Activated T-helper 9 cell treated with anti-CD3 and anti-CD28 coated beads, Interleukin-2, amount 50 U/mL, for 16 hours (primary cell): ENCODE data around the gene INCA1.
A peak's percentile ranks its signal among the peaks of the same experiment; 100 is the strongest.

Experiments
- DNase-seq: peaks from one replicate; pipeline ENCODE4 v3.0.0-alpha.2; 2020; ENCODE audit warnings: low read depth

Gene INCA1

DNA sequence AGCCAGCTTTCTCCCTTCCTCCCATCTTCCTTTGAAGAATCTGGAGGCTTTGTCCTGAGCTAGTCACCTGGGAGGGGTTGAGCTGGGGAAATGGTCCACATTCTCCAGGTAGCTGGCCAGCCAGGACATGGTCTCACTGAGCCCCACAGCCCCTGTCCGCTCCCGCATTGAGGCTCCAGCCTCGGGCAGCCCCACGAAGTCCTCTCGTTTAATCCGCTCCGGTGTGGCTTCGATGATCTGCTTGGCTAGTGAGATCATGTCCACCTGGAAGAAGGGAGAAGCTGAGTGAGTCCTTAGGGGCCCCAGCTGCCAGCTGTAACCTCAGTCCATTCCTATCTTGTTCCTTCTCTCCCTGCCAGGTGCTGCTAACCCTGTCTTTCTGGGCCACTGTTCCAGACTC, 27.0 kb downstream of the INCA1 start:
- DNase-seq: no peak

DNA sequence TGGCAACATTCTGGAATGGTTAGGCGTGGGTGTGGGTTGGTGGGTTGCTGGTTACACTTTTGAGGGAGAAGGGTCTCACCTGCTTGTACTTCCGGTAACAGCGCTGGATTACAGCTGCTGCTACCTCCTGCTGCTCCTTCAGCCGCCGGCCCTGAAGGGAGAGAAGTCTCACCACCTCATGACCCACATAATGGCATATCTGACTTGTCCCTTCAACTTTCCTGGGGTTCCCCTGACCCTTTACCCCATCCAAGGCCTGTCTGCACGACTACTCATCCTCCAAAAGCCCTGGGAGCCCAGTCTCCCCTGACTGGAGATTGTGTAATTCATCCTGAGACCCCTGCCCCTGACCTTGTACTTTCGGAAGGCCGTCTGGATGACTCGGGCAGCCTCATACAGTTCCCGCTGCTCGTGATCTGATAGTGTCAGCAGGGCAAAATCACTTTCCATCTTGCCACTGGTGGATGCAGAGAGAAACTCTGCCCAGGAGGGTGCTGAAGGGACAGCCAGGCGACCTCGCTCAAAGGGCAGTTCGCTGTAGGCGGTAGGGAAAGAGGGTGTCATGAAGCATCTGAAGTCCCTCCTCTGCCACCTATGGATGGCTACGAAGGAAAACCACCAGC, 27.7 kb downstream of the INCA1 start:
- no peak for DNase-seq

DNA sequence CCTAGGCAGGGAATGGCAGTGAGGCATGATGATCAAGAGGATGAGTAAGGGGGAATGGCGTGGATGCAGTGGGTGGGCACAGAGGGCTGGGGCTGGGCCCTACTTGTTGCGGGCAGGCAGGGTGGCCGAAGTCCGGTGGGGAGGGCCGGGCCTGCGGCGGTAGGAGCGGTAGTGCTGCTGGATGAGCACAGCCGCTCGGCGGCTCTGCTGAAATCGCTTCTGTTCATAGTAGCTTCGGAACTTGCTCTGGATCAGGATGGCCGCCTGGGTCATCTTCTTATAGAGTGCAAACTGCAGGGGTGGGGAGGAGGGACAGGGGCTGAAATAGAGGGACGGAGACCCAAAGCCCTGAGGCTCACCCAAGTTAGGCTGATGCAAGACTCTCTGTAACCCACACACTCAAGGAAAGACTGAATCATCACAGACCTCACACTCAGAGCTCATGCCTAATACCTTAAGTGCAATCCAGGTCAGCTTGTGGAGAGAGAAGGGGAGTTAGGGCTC, 28.2 kb downstream of the INCA1 start:
- DNase-seq: peak; percentile 39

DNA sequence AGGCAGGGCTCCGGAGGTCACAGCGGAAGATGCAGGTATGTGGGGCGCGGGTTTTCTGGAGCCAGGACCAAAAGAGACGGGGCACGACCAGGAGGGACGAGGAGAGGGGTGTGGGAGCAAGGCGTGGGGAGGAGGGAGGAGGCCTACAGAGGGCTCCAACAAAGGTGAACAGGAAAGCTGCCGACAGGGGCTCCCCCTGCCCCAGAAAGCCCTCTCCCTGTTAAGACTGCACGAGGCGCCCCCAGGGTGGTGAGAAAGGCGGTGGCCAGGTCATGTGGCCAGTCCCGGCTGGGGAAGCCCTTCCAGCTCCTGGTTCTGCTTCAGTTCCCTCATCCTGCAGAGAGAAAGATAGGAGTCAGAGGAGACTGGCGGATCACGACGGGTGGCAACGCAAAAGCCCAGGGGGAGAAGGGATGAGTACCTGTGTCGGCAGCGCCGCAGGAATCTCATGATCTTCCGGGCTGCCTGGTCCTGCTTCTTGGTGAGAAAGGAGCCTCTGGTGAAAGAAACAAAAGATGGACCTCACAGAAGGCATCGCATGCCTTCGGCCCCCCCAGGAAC, 28.8 kb downstream of the INCA1 start:
- DNase-seq: peak; percentile 26

DNA sequence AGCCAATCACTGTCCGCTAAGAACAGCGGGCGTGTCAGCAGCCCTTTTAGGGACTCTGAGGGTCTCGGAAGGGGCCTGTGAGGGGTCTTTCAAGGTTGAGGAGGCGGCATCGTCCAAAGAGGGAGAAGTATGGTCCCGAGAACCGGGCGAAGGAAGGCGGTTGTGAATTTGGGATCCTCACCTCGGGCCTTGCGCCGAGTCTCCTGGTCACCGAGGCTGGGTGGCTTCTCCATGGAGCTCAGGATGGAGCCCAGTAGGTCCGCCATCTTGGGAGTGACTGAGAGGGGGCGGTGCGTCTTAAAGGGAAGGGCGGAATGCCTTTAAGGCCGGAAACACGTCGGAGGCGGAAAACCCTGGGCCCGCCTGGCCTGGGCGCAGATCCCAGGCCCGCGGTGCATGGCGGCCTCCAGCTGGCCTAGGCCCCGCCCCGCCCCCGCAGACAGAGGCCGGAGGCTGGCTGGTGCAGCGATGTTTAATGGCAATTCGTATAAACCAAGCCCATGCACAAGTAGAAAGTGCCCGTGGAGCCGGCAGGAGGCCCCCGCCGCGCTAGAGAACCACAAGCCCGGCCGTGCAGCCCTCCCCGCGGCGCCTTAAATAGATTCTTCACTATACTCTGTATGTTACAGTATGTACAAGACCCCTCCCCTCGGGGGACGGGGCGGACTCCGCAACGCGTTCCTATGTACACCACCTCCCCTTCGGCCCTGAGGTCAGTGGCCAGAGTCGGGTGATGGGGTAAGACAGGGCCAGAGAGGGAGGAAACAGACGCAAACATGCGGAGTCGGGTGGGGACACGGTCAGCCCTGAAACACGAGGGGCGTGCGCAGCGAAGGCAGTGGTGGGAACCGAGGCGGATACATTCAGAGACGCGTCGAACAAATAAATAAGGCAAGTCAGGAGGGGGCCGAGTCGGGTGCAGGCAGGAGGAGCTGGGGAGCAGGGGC, 29.5 kb downstream of the INCA1 start, which contains the start of gene SPAG7:
TSS of gene SPAG7 (minus strand) at position 279 of the 947 bp plus-strand sequence. CDS start at position 266, 13 bp downstream.
- peak; percentile 87 for DNase-seq

DNA sequence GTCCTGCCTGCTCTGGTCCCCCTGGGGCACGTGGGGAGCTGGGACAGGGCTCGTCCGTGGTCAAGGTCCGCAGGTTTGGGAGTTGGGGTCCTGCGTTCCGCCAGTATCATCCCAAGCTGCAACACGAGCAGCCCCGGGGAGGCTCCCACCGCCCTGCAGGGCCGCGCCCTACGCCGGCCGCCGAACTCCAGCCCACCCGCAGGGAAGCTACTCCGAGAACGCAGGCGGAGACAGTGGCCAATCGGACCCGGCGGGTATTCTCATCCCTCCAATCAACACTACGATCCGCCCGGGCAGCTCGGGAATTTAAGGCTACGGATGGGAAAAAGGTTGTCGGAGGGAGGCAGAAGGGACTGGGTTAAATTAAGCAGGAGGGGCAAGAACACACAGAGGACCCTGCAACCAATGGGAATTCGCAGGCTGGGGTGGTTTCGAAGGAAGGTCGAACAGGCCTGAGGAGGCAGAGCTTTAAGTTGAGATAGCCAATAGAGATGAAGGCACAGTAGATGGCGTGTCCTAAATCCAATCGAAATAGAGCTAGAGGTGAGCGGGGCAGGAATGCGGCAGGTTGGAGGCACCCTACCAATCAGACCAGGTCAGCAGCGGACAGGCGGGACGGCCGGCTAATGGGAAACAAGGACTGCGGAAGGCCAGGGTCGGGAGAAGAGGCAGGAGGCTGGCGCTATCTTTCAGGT, 30.3 kb downstream of the INCA1 start:
- peak; percentile 83 for DNase-seq

DNA sequence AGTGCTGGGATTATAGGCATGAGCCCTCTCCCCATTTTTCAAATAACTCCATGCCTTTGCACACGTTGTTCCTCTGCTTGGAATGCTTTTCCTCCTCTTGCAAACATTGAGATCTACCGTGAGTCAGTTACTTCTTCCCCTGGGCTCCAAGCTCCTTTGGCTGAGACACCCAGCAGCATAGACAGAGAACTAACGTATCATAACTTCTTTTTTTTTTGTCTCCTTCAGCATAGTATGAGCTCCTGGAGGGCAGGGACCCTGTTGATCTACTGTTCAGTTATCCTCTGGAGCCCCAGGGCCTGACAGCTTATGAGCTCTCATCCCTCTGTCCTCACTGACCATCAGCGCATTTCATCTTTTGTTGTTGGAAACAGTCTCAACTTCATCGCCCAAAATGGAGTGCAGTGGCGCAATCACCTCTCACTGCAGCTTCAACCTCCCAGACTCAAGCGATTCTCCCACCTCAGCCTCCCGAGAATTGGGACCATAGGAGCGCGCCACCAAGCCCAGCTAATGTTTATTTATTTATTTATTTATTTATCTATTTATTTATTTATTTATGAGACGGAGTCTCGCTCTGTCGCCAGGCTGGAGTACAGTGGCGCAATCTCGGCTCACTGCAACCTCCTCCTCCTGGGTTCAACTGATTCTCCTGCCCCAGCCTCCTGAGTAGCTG, 31.9 kb downstream of the INCA1 start:
- no peak for DNase-seq

DNA sequence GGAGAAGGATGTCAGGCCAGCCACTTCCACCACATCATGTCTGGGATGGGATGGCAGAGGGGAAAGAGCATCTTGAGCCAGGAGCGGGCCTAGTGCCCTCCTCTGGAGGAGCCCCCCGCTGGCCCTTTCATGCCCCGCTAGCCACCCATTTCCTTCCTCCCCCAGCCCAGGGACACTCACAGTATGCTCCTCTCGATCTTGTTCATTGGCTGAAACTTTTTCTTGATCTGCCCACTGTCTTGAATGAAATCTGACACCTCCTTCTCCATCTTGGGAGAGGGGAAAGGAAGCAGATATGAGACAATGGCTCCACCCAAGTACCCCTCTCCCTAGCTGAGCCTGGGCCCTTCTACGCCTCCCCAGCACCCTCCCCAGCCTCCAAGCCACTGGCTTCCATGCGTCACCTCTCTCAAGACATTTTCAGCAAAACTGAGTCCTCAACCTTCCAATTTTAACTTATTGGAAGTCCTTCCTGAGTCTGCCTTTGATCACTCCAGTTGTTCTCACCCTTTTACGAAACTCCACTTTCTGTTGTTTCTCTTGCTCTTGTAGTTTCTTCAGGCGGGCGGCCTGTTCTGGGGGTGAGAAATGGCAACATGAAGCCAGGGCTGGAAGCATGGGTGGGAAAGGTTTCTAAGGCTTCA, 36.9 kb downstream of the INCA1 start:
- no peak for DNase-seq

DNA sequence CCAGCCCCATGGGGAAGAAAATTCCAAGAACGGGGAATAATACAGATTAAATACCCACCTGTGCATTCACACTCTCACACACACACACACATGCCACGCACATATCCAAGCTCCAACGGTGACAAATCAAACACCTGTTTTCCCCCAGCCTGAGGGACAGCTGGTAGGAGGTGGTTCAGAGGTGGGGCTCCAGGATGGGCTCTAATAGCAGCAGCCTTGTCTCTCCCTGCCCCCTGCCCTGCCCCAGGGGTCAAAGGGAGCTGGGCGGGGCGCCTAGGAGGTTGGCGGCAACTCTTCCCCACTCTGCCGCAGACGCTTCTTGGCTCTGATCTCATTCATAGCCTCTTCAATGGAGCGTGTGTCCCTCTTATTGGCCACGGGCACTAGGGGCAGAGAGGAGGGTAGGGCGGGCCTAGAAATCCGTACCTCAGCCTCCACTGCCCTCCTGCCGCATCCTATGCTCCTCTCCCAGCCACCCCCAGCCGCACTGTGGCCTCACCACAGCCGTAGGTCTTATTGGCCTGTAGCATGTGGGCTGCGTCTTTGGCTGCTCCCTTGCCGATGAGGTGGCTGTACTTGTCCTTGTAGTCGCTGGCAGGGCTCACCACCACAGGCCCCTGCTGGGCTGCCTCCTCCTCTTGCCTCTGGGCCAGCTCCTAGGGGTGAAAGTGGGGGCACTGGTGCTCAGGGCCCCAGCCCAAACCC, 37.9 kb downstream of the INCA1 start:
- no peak for DNase-seq

DNA sequence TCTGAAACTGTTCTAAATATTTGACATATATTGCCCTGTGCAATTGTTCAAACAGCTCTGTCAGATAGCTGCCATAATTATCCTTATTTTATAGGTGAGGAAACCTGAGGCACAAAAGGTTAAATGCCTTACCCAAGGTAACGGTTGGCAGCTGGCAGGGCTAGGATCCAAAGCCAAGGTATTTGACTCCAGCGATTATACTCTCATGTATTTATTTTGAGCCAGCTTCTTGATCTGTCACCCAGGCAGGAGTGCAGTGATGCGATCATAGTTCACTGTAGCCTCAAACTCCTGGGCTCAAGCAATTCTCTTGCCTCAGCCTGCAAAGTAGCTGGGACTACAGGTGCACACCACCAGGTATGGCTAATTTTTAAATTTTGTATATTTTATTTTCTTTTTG, 39.2 kb downstream of the INCA1 start:
- no peak for DNase-seq

DNA sequence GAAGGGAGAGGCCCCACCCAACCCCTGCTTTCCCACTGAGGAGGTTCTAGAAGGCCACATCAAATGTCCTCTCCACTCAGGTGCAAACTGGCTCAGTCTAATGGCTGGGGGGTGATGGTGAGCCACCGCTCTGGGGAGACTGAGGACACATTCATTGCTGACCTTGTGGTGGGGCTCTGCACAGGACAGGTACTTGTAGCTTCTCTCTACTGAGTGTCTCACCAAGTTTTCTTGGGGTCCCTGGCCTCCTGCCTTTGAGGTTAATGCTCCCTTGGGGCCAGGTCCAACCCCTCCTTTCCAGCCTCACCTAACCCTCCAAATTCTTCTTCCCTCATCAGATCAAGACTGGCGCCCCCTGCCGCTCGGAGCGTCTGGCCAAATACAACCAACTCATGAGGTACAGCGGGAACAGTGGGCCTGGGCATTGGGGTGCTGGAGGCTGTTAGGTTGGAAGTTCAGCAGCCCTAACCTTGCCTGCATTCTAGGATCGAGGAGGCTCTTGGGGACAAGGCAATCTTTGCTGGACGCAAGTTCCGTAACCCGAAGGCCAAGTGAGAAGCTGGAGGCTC, 40.7 kb downstream of the INCA1 start:
- DNase-seq: peak; percentile 23

DNA sequence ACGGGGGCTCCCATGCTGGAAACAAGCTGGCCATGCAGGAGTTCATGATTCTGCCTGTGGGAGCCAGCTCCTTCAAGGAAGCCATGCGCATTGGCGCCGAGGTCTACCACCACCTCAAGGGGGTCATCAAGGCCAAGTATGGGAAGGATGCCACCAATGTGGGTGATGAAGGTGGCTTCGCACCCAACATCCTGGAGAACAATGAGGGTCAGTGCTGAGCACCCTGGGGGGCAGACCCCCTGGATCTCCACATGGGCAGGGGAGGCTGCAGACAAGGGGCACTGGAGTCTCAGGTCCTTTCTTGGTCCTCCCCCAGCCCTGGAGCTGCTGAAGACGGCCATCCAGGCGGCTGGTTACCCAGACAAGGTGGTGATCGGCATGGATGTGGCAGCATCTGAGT, 42.2 kb downstream of the INCA1 start:
- no peak for DNase-seq

DNA sequence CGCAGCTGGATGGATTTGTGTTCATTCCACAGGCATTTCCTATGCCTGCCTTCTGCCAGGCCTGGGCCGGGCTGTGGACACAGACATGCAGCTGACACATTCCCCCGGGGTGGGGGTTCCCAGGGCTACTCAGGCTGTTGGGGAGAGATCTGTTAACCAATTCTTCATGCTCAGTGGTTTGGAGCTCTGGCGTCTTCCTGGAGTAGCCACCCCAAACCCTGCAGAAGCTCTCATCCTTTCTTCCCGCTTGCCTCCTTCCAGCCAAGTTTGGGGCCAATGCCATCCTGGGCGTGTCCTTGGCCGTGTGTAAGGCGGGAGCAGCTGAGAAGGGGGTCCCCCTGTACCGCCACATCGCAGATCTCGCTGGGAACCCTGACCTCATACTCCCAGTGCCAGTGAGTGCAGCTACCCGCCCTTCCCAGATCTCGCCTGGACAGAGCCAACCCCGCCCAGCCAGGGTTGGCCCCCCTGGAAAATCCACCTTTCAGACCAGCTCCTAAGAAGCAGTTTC, 43.8 kb downstream of the INCA1 start:
- DNase-seq: no peak

DNA sequence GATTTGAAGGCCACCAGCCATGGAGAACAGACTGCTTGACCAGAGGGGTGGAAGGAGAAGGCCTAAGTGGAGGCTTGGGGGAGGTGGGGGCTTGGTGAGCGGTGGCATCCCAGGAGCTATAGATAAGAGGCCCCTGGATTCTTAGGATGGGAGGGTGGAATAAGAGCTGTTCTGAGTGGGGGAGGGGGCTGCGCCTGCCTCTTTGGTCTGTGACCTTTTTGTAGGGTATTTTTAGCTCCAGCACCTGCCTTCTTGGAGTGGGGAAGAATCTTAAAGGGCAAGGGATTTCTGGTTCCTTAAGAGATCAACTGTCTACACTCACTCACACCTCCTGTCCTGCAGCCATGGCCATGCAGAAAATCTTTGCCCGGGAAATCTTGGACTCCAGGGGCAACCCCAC, 45.8 kb downstream of the INCA1 start:
- no peak for DNase-seq

DNA sequence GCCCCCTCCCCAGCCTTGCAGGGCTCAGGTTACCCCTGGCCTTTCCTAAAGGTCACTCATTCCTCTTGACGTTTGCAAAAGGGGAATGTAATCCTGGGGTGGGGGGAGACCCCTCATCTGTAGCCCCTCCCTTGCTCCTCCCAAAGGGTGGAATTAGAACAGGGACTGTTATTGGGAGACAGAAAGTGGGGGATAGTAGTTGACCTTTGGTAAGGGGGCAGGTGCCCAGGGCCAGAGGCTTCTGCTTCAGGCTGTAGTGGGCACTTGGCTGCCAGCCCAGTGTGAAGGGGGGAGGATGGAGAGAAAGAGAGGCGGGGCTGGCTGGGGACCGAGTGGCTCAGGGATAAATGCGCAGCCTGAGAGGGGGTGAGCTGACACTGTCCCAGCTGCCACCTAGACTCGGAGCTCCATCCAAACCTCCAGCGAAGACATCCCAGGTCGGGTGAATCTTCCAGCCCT, 46.5 kb downstream of the INCA1 start, which contains the start of gene ENO3:
TSS of gene ENO3 (plus strand) at position 374 of the 459 bp plus-strand sequence. CDS start 711 bp downstream, outside the sequence.
- no peak for DNase-seq

DNA sequence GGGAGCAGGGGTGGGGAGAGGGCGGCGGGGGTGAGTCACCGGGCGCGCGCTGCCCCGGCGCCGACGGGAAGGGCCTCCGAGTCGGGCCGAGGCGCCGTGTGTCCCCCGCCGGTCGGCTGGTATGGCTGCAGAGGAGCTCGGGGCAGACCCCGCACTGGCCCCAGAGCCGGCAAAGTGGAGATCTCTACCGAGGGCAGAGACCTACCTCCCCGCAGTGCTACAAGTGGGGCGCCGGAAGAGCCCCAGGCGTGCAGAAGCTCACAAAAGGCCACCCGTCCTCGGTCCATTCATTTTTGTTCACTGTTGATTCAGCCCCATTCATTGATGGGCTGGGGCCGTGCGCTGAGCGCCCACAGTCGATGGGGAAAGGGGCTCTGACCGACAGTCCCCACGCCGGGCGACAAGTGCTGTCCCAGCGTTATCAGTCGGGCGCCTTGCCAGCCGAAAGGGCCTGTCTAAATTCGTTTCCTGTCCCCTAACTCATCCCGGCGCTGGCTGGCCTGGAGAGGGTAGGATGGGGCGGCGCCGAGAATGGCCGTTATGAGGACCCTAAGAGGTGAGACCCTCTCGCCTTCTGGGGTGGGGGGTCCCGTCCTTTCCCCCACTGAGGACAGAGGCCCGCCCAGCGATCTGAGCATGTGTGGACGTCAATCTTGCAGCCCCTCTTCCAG, 47.1 kb downstream of the INCA1 start:
- peak; percentile 23 for DNase-seq

DNA sequence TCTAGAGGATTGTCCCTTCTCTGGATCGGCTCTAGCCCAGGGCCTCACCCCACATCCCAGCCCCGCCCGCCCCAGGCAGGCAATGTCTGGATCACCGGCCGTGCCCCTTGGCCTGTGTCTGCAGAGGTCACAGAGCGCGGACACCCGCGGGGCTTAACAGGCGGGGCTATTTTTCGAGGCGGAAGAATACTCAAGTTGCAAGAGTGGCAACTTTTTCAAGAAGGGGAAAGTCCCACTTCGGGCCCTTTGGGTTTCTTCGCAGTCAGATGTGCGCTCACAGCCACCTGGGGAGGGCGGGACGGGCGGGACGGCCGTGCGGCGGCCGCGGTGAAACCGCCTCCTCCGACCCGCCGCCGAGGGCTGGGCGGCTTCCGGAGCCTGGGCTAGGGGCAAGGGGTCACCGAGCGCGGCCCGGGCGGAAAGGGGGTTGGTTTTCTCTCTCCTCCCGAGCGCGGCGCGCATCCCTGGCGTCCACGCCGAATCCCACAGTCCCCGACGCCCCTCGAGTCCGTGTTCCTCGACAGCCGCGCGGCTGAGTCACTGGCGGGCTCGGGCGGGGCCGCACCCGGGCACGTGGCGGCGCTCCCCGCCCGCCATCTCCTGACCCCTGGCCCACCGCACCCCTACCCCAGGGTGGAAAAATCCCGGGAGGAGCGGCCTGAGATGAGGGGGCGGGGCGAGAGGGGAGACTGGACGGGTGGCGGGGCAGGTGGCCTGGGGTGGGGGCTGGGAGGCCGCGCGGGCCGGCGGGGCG, 47.8 kb downstream of the INCA1 start:
- DNase-seq: peak; percentile 63

DNA sequence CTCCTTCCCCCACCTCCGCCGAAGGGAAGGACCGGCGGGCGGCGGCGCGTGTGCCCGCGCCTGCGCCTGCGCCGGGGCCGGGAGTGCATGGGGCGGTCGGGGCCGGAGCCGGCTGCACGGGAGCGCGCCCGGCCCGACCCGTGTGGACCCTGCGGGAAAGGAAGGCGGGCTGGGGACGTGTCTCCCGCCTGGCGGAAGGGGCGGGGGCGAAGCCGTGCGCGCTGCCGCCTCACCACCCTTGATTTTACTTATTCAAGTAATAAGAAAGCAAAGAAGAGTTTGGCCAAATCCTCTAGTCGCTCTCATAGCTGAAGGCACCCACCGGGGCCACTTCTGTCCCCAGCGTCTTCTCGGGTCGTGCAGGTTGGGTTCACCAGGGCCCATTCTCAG, 48.4 kb downstream of the INCA1 start:
- peak; percentile 67 for DNase-seq
